Measurements from ENCODE around the gene ADAM22. TPM values are rescaled to one million over a fixed set of nuclear protein-coding genes. Genes with fewer than 3 reads are reported as not detected.

Gene ADAM22
- polyA plus RNA-seq, 1 of the 3 experiments (the other 2 are of a cell fraction): 3.0 TPM

GRCh38 chr7:88015309-88015708 lies 81.3 kb downstream of the ADAM22 start:
- H3K9ac ChIP-seq: no peak overlapping the region
- ChIA-PET CTCF (interaction anchor here (1.0 to 1.3 kb wide), 3 partner anchors 12 to 75 kb away, joined by 3 to 4 read pairs (median 3); no protein-coding TSS in a partner anchor), POLR2A (interaction anchor here (1.1 kb wide), 1 partner anchor 18 kb away, joined by 4 read pairs; no protein-coding TSS in a partner anchor)
- H3K79me2 ChIP-seq (ENCODE audit: insufficient read depth): no peaks in the 10 kb centered on the region
- H2AFZ ChIP-seq (ENCODE audit: low read depth): no peak overlapping the region
- H3K4me1 ChIP-seq (ENCODE audit: control insufficient read depth in 1 of 2, insufficient read depth in 2 of 2, low read depth in 1 of 2, low read length in 1 of 2): peaks cover 0 to 16% of the 10 kb centered on the region in 2 experiments; a peak in 2 of 4 replicates
- DNase-seq: peak; percentile 53
- peak overlapping the region in 1 of 2 experiments; percentile 89; a peak in 2 of 4 replicates for H3K27ac ChIP-seq (ENCODE audit: low read depth in 2 of 2, low read length in 1 of 2)
- H3K36me3 ChIP-seq (replicated peaks in 1 of 2; ENCODE audit: control insufficient read depth in 1 of 2, insufficient read depth in 2 of 2, low read length in 1 of 2): no peaks in the 10 kb centered on the region
- H3K4me2 ChIP-seq: no peak overlapping the region
- no peaks in the 10 kb centered on the region for H3K9me2 ChIP-seq
- TF ChIP-seq MXI1 (IDR thresholded peaks at IDR 0.05; ENCODE audit: low read depth, low read length): peak; percentile 91
- peak; percentile 76 for TF ChIP-seq TCF12 (IDR thresholded peaks at IDR 0.05)
- peak; percentile 36; the same call in 1 of the 2 replicates for TF ChIP-seq RAD21 (IDR thresholded peaks at IDR 0.05; ENCODE audit: low read length)
- TF ChIP-seq EP300 (IDR thresholded peaks at IDR 0.05; ENCODE audit: borderline replicate concordance in 1 of 2, low read depth in 1 of 2, low read length in 1 of 2): peak in 1 of 2 experiments; percentile 74; a peak in 2 of 4 replicates
- TF ChIP-seq RCOR1 (IDR thresholded peaks at IDR 0.05; ENCODE audit: low read length): peak; percentile 76
- TF ChIP-seq GATA2 (CRISPR knock-in tag; IDR thresholded peaks at IDR 0.05): peak; percentile 37; the same call in 1 of the 2 replicates
- TF ChIP-seq SMC3 (IDR thresholded peaks at IDR 0.05; ENCODE audit: low read depth, low read length): no peak
- no peak for TF ChIP-seq GABPA (IDR thresholded peaks at IDR 0.05; ENCODE audit: low read depth)
- peak; percentile 77 for TF ChIP-seq CHD2 (IDR thresholded peaks at IDR 0.05; ENCODE audit: low read length, partially characterized antibody)
- peak; percentile 21; the same call in 1 of the 2 replicates for TF ChIP-seq PBX3 (IDR thresholded peaks at IDR 0.05)
- TF ChIP-seq RFX5 (IDR thresholded peaks at IDR 0.05; ENCODE audit: low read length): 0 out of 2 replicates have a peak, but pooled peaks have one; percentile 18
- TF ChIP-seq FOXM1 (IDR thresholded peaks at IDR 0.05; ENCODE audit: low read depth): no peak
- no peaks in the 10 kb centered on the region for H3F3A ChIP-seq (replicated peaks; ENCODE audit: insufficient read depth)
- no peak overlapping the region for H3K4me3 ChIP-seq (ENCODE audit: low read depth in 2 of 2, low read length in 1 of 2)
- no peaks in the 10 kb centered on the region for H4K20me1 ChIP-seq (ENCODE audit: insufficient read depth)
- H3K9me3 ChIP-seq: no peaks in the 10 kb centered on the region
- H3K27me3 ChIP-seq (ENCODE audit: insufficient read depth): no peaks in the 10 kb centered on the region
- WGBS (ENCODE audit: low lambda C conversion rate): 32% methylated on average over 1 of the region's 1 CpG

GRCh38 chr7:88018501-88018900 lies 84.5 kb downstream of the ADAM22 start:
- ChIA-PET POLR2A (no interaction called here), CTCF (no interaction called here)
- no peak overlapping the region for H3K4me3 ChIP-seq (ENCODE audit: low read depth in 2 of 2, low read length in 1 of 2)
- H3F3A ChIP-seq (replicated peaks; ENCODE audit: insufficient read depth): no peaks in the 10 kb centered on the region
- no peaks in the 10 kb centered on the region for H3K79me2 ChIP-seq (ENCODE audit: insufficient read depth)
- DNase-seq: no peak
- H3K9me3 ChIP-seq: no peaks in the 10 kb centered on the region
- H3K27ac ChIP-seq (ENCODE audit: low read depth in 2 of 2, low read length in 1 of 2): no peak overlapping the region
- WGBS (ENCODE audit: low lambda C conversion rate): 91% methylated on average over 1 of the region's 1 CpG
- TF ChIP-seq YY1 (IDR thresholded peaks at IDR 0.05; ENCODE audit: low read depth) (no peak), FOXJ3 (CRISPR knock-in tag; IDR thresholded peaks at IDR 0.05) (no peak), EP300 (IDR thresholded peaks at IDR 0.05; ENCODE audit: borderline replicate concordance in 1 of 2, low read depth in 1 of 2, low read length in 1 of 2) (no peak), GABPA (IDR thresholded peaks at IDR 0.05; ENCODE audit: low read depth) (no peak)
- no peak overlapping the region for H2AFZ ChIP-seq (ENCODE audit: low read depth)
- no peak overlapping the region for H3K9ac ChIP-seq
- peaks cover 0 to 18% of the 10 kb centered on the region in 2 experiments; a peak in 2 of 4 replicates for H3K4me1 ChIP-seq (ENCODE audit: control insufficient read depth in 1 of 2, insufficient read depth in 2 of 2, low read depth in 1 of 2, low read length in 1 of 2)
- no peaks in the 10 kb centered on the region; the same call in 1 of the 2 replicates for H3K9me2 ChIP-seq
- no peaks in the 10 kb centered on the region for H3K27me3 ChIP-seq (ENCODE audit: insufficient read depth)
- H3K4me2 ChIP-seq: no peak overlapping the region
- no peaks in the 10 kb centered on the region for H4K20me1 ChIP-seq (ENCODE audit: insufficient read depth)
- H3K36me3 ChIP-seq (replicated peaks in 1 of 2; ENCODE audit: control insufficient read depth in 1 of 2, insufficient read depth in 2 of 2, low read length in 1 of 2): no peaks in the 10 kb centered on the region

All from SK-N-SH (cell line).